Esophagus squamous epithelium (tissue), 5 donors: ENCODE data around the gene PDE9A. TPM values are rescaled to one million over a fixed set of nuclear protein-coding genes. Genes with fewer than 3 reads are reported as not detected.

Experiments
- DNase-seq: peaks from one replicate; lab custom pipeline; 2025; lab: John Stamatoyannopoulos, UW
- H3K27ac ChIP-seq, 4 donors: fragments of 200-600 bp; sonication (generic); one replicate each; pipeline ENCODE4 v1.5.1; 2016 to 2019; ENCODE audit warnings: mild to moderate bottlenecking in 1 of 4
- H3K27me3 ChIP-seq, 4 donors: fragments of 200-600 bp; sonication (generic); 1 replicate in 3 of 4; 2 replicates in 1 of 4; pipeline versions ENCODE4 v1.5.1 to v1.6.0; 2017 to 2021; ENCODE audit warnings: antibody characterized with exemption in 1 of 4
- H3K36me3 ChIP-seq, 3 donors: fragments of 200-600 bp; sonication (generic); one replicate each; pipeline ENCODE4 v1.5.1; 2016 to 2019
- H3K4me1 ChIP-seq, 3 donors: fragments of 200-600 bp; sonication (generic); one replicate each; pipeline ENCODE4 v1.5.1; 2017 to 2019
- H3K4me3 ChIP-seq, 4 donors: fragments of 200-600 bp; sonication (generic); 1 replicate in 3 of 4; 2 replicates in 1 of 4; pipeline ENCODE4 v1.5.1; 2016 to 2019; ENCODE audit warnings: mild to moderate bottlenecking in 2 of 4, moderate library complexity in 1 of 4
- H3K9me3 ChIP-seq, 3 donors: fragments of 200-600 bp; sonication (generic); one replicate each; pipeline ENCODE4 v1.5.1; 2016 to 2019
- POLR2A ChIP-seq, 4 donors: fragments of 450-650 bp; IDR thresholded peaks; one replicate each; pipeline ENCODE4 v1.6.1; 2017; ENCODE audit warnings: antibody characterized with exemption in 4 of 4, mild to moderate bottlenecking in 4 of 4, moderate library complexity in 3 of 4
- WGBS, 2 donors: methylation state at CpG; one replicate each; pipeline ENCODE4 v1.1.5; 2018; 5-methylcytosine and 5-hydroxymethylcytosine counted together
- intact Hi-C: fragments of 100-400 bp; cut with DNase I; formaldehyde crosslinking; loops from one replicate; pipeline ENCODE4 v1.15.0; 2022
- total RNA-seq, 4 donors: library from RNA; depleted of rRNA; stranded (reverse); fragments of >200 nt; gene quantifications; one replicate each; pipeline ENCODE4 v1.1.0, GENCODE V29; 2016
- TF ChIP-seq, protein P1 (sequence below), 6 experiments: fragments of 450-650 bp in 4 of 6; fragments of 200-600 bp in 2 of 6; sonication (generic) in 2 of 6; IDR thresholded peaks; one replicate each; pipeline ENCODE4 v1.5.1; 2016 to 2019; ENCODE audit warnings: antibody characterized with exemption in 6 of 6, mild to moderate bottlenecking in 4 of 6, moderate library complexity in 4 of 6
- donor health status: DM: yes; HTN: yes; CAD: no.

Gene PDE9A
- total RNA-seq, 4 donors from 2014 or later, result 0.61 to 2.9 (median 1.8) TPM

DNA sequence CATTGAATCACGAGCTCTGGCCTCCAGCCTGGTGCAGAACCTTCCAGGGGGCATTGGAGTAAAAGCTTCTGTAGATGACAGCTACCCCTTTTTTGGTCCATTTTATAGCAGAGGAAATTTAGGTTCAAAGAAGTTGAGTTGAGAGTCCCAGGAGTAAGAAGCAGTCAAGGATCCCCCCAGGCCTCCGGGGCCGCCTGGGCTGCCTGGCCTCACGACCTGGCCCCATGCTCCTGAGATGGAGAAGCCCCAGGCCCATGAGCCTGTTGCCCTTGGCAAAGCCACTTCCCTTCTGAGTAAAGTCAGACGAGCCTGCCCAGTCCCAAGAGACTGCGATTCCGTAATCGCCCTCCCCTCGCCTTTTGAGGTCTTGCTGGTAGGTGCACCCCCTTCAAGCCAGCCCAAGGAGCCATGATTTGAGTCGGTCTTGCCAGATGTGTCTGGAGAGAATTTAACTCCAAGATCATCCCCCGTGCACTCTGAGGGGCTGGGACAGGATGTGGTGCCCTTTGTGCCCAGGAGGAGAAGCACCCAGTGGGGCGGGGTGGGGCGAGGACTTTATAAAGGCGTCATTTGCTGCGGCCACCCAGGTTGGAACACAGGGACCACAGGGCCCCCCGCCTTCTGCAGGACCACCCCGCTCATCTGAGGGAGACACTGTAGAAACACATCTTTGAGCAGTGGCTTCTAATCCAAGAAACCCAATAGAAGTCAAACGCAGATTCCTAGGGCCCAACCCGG lies 30.1 kb downstream of the PDE9A start:
- DNase-seq, result no peak
- no peaks in the 10 kb centered on the region for H3K9me3 ChIP-seq

DNA sequence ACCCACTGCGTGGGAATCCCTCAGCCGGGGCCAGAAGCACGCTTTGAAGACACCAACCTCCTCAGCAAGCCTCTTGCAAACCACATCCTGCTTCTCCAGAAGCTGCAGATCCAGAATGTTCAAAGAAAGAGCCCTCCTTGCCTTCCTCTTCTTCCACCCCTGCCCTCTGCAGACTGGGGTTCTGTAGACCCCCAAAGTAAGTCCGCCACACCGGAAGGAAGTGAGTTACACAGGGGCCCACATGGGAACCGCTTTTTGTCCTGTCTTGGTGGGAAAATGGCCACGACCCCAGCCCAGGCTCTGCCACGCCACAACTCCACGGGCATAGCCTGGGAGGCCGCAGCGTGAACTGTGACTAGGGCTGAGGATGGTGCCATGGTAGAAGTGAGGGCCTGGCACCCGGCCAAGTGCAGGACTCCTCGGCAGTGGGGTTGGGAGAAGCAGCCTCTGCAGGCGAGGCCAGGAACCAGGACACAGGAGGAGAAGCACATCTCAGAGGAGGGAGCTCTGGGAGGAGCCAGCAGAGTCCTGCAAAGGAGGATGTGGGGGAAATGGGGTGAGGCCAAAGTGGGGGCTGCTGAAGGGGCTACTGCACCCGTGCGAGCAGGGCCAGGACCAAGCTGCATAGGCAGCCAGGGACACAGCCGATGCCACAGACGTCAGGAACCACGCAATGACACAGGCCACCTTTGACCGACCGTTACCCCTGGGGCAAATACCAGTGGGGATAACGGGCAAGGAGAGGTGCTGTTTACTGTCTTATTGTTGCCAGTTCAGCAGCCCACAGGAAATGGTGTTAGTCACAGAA lies 30.9 kb downstream of the PDE9A start:
- TF ChIP-seq, protein P1, sequence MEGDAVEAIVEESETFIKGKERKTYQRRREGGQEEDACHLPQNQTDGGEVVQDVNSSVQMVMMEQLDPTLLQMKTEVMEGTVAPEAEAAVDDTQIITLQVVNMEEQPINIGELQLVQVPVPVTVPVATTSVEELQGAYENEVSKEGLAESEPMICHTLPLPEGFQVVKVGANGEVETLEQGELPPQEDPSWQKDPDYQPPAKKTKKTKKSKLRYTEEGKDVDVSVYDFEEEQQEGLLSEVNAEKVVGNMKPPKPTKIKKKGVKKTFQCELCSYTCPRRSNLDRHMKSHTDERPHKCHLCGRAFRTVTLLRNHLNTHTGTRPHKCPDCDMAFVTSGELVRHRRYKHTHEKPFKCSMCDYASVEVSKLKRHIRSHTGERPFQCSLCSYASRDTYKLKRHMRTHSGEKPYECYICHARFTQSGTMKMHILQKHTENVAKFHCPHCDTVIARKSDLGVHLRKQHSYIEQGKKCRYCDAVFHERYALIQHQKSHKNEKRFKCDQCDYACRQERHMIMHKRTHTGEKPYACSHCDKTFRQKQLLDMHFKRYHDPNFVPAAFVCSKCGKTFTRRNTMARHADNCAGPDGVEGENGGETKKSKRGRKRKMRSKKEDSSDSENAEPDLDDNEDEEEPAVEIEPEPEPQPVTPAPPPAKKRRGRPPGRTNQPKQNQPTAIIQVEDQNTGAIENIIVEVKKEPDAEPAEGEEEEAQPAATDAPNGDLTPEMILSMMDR (IDR thresholded peaks at IDR 0.05), result no peak
- TF ChIP-seq POLR2A (IDR thresholded peaks at IDR 0.05), result no peak
- no peak overlapping the region for H3K4me3 ChIP-seq
- no peaks in the 10 kb centered on the region for H3K9me3 ChIP-seq
- intact Hi-C loops, result no loop called here
- DNase-seq, result no peak
- no peak overlapping the region for H3K27ac ChIP-seq
- H3K36me3 ChIP-seq, result no peaks in the 10 kb centered on the region
- WGBS, 2 donors, result 43 to 52% methylated on average over 8 to 17 of the region's 22 CpGs
- peaks cover 0 to 9% (median 0%) of the 10 kb centered on the region in 4 donors for H3K27me3 ChIP-seq
- peaks cover 0 to 12% (median 0%) of the 10 kb centered on the region in 3 donors for H3K4me1 ChIP-seq

More for the DNA sequence above, 30.1 kb downstream of the PDE9A start:
- peaks cover 0 to 12% (median 0%) of the 10 kb centered on the region in 3 donors for H3K4me1 ChIP-seq
- intact Hi-C loops, result no loop called here
- no peak overlapping the region for H3K27ac ChIP-seq
- no peaks in the 10 kb centered on the region for H3K36me3 ChIP-seq
- H3K4me3 ChIP-seq, result no peak overlapping the region
- WGBS, 2 donors, result 77 to 88% methylated on average over 5 of the region's 19 CpGs
- TF ChIP-seq POLR2A (IDR thresholded peaks at IDR 0.05), result no peak
- TF ChIP-seq, protein P1 (IDR thresholded peaks at IDR 0.05), result no peak
- H3K27me3 ChIP-seq, result peaks cover 0 to 13% (median 0%) of the 10 kb centered on the region in 4 donors

DNA sequence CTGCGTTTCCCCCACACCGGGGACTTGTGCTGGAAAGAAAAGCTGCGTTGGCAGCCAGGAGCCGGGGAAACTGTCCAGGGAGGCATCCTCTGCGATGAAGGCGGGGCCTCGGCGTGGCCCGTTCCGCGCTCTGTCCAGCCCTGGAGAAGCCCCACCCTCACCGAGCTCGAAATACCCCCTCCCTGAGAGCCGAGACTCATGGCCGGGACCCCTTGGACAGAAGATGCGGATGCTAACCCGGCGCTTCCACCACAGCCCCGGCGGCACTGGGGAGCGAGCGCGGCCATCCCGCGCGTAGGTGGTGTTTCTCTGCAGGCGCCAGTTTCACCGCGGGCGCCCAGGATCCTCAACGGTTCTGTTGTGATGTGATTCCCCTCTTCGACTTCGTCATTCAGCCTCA lies 31.6 kb downstream of the PDE9A start:
- TF ChIP-seq POLR2A (IDR thresholded peaks at IDR 0.05), result no peak
- TF ChIP-seq, protein P1 (IDR thresholded peaks at IDR 0.05), result no peak
- no peaks in the 10 kb centered on the region for H3K36me3 ChIP-seq
- WGBS, 2 donors, result 73 to 92% methylated on average over 29 to 32 of the region's 33 CpGs
- no peaks in the 10 kb centered on the region for H3K9me3 ChIP-seq
- H3K27ac ChIP-seq, result no peak overlapping the region
- intact Hi-C loops, result no loop called here
- peaks cover 0 to 3% (median 0%) of the 10 kb centered on the region in 4 donors for H3K27me3 ChIP-seq
- H3K4me1 ChIP-seq, result peaks cover 0 to 12% (median 0%) of the 10 kb centered on the region in 3 donors
- no peak for DNase-seq
- H3K4me3 ChIP-seq, result no peak overlapping the region

DNA sequence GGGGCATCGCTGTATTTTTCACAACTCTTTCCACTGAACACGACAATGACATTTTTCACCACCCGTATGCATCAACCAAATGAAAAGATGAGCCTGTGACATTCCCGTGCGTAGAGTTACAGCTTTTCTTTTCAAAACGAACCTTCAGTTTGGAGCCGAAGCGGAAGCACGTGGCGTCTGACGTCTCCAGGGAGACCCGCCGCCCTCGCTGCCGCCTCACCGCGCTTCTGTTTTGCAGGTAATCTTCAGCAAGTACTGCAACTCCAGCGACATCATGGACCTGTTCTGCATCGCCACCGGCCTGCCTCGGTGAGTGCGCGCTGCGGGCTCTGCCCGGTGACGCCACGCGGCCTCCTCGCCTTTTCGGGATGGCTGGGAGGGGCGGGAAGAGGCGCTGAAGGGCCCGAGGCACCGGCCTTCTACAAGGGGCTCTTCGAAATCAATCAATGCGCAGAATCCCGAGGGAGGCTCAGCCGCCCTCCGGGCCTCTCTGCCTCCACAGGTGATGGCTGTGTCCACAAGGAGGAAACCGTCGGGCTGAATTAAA lies 32.6 kb downstream of the PDE9A start:
- Histone ChIP-seq H3K4me1 (peaks cover 0 to 12% (median 0%) of the 10 kb centered on the region in 3 donors), H3K27ac (no peak overlapping the region), H3K36me3 (no peaks in the 10 kb centered on the region), H3K27me3 (no peaks in the 10 kb centered on the region), H3K4me3 (no peak overlapping the region), H3K9me3 (no peaks in the 10 kb centered on the region)
- intact Hi-C loops, result no loop called here
- TF ChIP-seq POLR2A (IDR thresholded peaks at IDR 0.05), result no peak
- TF ChIP-seq, protein P1 (IDR thresholded peaks at IDR 0.05), result no peak
- no peak for DNase-seq
- WGBS, 2 donors, result 93 to 99% methylated on average over 16 to 23 of the region's 41 CpGs
